Suppressor macrophage treated with lipopolysaccharide for 1 hour (primary cell): ENCODE measurements around the gene C10orf105.
A peak's percentile ranks its signal among the peaks of the same experiment; 100 is the strongest.

ENCODE experiments used
- DNase-seq, 3 donors: peaks; one replicate each; pipeline ENCODE4 v3.0.0-alpha.2; 2020 to 2022

Gene C10orf105

DNA sequence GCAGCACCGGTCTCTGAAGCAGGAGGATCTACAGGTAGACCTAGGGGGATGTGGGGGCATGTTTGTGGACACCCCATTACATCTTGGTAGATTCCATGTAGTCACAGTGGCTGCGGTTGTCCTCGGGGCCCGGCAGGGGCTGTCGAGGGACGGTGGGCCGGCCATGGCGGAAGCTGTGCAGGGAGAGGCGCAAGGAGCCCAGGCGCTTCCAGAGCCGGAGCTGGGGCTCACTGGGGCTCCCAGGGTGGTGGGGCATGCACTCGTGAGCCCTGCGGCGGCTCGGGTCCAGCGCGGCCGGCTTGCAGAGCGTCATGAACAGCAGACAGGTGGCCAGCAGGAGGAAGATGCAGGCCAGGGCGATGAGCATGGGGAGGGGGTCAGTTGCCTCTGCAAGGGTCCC is 3.7 kb downstream of the C10orf105 start:
- DNase-seq, result no peak

GRCh38 chr10:71715026-71715425 is 4.6 kb downstream of the C10orf105 start:
- DNase-seq, result no peak

DNA sequence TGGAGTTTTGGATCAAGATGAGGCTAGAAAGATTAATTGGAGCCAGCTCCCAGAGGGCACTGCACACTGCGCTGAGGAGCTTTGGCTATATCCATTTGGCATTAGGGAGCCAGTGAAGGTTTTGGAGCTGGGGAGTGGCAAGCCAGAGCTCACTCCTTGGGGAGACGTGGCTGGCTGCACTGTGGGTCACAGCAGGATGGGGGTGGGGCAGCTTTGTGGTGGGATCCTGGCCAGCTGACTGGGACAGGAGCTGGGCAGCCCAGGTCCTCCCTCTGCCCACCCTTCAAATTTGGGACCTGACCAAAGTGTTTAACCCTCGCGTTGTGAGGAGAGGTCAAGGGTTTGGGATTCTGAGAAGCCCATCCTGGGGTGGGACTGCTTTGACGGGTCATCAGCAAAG is 5.0 kb downstream of the C10orf105 start:
- DNase-seq, result no peak

DNA sequence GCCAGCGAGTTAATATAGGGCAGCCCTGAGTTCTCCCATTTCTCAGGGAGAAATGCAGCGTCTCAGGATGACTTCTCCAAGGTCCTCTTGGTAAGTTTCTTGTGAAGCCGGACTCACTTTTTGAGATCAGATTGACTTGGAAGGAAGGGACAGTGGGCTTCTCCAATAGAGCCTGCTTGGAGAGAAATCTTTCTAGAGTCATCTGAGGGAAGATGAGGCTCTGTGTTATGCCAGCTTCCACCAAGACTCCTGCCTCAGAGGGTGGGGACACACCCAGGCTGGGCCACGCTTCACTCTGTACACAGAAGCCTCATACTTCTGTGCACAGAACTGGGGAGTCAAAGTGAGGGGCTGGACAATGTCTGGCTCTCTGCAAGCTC is 5.6 kb downstream of the C10orf105 start:
- DNase-seq, result no peak

GRCh38 chr10:71713135-71714030 is 6.2 kb downstream of the C10orf105 start:
- DNase-seq, result peak; percentile 89 to 92 (median 90)

DNA sequence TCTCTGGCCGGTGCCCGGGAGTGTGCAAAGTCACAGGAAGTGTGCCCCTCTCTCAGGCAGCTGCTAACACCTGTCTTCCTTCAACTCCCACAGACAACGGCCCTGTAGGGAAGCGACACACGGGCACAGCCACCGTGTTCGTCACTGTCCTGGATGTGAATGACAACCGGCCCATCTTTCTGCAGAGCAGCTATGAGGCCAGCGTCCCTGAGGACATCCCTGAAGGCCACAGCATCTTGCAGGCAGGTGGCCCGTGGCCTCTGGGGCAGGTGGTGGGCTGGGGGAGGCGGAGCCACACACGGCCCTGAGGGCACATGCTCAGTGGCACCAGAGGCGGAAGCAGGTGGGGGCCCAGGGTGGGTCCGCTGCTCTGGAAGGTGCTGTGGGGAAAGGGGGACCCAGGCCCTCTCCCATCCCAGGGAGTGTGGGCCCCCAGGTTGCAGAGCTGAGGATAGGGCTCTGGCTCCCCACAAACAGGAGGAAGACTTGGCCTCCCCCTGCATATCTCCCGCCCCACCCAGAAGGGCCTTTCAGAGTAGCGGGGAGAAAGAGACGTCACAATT is 6.9 kb downstream of the C10orf105 start:
- DNase-seq, result peak in 1 of 3 donors; percentile 37

DNA sequence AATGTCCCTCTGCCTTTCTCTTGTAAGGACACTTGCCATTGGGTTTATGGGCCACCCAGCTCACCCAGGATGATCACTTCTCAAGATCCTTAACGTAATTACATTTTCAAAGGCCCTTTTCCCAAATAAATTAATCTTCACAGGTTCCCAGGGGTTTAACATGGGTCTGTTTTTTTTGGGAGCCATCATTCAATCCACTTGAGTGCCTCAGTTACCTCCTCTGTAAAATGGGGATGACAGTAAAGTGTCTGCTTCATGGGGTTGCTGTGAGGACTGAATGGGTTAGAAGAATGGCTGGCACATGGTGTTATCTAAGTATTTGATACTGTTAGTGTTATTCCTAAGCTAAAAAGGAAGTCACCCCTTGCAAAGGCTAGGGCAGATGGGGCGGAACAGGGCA is 7.4 kb downstream of the C10orf105 start:
- DNase-seq, result no peak

DNA sequence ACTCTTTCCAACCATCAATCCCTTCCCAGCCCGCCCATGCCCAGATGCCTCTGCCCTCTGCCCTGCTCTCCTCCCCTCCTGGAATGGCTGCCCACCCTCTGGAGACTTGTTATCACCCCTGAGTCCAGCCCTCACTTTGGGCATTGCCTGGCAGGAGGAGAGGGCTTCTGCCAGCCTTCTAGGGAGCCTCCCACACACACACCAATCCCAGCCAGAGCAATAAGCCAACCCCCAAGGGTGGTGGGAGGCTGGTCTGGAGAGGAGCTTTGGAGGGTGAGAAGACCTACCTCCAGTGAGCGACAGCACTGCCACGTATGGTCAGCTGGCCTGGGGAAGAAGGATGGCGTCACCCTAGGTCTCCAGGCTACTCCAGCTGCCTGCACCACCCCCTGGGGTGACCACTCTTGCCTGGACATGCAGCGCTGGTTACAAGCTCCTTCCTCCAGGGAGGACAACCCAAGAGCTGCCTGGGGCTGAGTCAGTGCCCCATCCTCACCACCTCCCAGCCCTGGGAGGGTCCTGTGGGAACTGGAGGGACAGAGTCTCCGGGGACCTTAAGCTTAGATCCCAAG is 8.4 kb downstream of the C10orf105 start:
- DNase-seq, result no peak

DNA sequence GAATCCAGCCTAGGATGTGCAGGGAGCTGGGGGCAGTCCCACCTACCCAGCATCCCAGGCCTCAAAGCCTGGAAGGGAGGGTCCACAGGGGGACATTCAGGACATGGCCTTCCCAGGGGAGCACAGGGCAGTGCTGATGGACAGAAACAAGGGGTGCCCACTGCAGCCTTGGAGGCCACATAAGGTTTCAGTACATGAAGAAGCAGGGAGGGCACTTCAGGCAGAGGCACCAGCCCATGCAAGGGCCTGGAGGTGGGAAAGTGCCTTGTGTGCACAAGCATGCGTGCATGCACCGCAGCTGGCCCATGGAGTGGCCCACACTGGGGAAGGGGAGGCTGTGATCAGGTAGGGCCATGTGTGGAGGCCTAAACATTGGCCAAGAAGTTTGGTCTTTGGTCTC is 9.1 kb downstream of the C10orf105 start:
- no peak for DNase-seq

DNA sequence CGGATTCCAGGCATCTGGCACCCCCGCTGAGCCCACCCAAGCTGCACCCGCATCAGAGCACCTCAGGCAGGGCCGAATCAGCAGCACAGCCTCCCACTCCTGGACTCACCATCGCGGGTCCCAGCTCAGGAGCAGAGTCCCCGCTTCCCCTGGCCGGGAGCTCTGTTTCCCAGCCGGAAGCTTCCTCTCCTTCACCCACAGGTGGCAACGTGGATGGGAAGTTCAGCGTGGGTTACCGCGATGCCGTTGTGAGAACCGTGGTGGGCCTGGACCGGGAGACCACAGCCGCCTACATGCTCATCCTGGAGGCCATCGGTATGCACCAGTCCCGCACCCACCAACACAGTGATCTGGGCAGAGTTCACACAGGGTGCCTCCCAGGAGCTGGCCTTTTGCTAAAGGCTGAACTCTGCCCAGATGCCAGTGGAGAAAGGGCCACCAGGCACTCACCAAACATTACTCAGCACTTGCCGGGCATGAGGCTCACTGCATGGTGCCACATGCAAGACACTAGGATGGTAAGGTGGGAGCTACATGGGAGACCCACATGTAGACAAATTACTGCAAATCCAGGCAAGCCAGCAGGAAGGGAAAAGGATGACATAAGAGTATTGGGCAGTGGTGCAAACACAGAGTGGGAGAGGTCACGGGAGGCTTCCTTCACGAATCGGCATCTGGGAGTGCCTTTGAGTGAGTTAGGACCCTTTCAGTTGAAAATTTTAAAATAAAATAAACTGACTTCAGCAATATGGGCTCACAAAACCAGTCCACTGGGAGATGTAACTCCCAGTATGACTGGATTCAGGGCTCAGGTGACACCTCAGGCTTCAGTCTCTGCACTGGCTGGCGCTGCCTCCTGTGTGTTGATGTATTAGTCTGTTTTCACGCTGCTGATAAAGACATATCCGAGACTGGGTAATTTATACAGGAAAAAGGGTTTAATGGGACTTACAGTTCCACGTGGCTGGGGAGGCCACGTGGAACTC is 10.4 kb downstream of the C10orf105 start:
- no peak for DNase-seq

DNA sequence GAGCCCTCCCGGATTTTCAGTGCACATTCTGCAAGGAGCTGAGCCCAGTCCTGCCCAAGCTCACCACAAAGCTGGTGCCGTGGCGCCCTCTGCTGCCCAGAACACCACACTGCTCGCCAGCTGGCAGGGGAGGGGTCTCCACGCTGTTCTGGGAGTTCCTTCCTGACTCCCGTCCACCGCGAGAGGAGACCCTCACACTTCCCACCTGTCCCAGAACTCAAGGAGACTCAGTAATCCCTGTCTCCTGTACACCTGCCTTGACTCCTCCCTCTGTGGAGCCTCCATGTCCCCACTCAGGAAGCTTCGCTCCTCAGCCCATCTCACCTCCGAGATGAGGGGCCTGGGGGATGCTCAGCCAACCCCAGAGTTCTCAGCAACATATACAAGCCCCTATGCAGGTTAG is 11.3 kb downstream of the C10orf105 start:
- peak; percentile 53 to 71 (median 63) for DNase-seq

GRCh38 chr10:71707240-71707789 is 12.3 kb downstream of the C10orf105 start:
- no peak for DNase-seq

DNA sequence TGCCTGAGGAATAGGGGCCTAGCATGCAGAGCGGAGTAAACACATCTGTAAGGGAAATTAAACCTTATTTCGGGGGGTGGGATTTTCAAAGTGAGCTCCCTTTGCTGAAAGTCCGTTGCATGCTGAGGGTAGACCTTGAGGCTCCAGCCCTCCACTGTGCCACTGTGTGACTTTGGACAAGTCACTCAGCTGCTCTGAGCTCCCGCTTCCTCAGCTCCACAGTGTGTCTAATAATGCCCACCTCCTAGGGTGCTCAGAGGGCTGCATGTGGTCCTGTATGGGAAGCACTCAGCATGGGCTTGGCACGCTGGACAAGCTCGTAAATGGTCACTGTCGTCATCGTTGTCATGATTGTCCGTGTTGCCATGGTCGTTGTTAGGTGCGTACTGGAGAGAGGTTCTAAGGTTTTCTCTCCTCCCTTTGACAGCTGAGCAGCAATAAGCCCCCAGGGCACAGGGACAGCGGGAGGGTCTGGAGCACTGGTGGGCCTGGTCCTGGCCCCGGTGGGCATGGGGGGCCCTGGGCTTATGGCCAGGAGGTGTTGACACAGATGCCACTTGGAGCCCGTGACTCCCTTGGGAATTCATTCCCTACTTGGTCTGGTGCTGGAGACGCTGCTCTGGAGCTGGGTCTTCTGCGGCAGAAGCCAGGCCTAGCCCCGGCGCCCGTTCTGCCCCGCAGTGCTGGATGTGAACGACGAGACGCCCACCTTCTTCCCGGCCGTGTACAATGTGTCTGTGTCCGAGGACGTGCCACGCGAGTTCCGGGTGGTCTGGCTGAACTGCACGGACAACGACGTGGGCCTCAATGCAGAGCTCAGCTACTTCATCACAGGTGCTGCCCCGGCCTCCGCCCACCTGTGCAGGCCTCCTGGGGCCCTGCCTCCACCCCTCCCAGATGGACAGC is 13.1 kb downstream of the C10orf105 start:
- no peak for DNase-seq

DNA sequence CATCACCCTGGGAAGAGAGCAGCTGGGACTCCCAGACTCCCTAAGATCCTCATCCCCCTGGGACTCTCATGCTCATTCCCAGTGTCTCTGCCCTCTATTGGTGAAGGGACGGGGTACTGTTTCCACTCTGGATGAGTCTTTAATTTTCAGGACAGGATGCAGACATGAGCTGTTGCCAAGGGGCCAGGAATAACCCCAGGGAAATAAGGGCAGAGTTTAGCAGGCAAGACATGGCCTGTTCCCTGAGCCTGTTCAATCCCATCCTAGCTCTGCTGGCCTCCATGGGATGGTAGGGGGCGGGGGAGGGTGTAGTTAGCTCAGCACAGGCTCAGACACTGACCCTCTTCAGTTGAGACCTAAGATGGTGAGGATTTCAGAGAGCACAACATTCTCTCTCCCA is 14.0 kb downstream of the C10orf105 start:
- no peak for DNase-seq

DNA sequence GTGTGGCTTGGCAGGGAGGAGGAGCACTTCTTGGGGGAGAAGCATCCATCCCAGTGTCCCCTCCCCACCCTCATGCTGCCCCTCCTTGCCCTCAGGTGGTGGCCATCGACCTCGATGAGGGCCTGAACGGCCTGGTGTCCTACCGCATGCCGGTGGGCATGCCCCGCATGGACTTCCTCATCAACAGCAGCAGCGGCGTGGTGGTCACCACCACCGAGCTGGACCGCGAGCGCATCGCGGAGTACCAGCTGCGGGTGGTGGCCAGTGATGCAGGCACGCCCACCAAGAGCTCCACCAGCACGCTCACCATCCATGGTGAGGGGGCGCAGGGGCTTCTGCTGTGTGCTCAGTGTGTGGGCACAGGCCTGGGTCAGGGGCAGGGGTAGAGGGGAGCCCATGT is 14.8 kb downstream of the C10orf105 start:
- DNase-seq, result no peak

DNA sequence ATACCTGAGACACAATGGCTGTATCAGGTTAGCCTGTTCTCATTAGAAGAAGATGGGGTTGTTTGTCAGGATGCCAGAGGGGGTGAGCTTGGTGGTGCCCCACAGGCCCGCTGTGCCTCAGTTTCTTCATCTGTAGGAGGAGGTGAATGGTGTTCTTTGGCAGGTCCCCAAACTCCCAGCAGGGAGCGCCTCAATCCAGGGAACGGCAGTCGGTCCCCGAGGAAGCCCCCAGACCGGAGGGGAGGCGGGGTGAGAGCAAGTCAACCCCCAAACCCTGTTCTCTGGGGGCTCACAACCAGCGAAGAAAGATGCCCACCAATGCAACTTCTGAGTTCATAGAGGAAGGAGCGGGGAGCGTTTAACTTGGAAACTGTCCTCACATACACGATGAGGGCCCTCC is 16.0 kb downstream of the C10orf105 start:
- no peak for DNase-seq

DNA sequence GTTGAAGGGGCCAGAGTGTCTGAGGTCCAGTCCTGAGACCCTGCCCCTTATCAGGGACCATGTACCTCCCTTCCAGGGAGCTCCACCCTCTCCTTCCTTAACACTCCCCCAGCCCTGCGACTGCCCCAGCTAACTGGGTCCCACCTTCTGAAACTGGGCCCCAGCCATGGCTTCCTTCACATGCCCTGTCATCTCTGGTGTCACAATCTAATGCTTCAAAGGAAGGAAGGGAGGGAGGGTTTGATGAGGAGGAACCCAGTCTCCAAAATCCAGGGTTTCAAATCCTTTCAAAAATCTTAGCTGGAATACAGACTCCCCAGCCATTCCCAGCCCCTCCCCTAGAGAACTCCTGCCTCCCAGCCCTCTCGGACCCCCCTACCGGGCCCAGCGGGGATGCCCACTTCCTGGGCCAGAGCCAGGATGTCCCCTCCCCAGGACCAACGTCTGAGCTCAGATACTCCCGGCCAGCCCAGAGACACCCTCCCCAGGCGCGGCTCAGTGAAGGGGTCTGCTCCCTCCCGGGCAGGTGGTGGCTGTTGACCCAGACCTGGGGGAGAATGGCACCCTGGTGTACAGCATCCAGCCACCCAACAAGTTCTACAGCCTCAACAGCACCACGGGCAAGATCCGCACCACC is 18.0 kb downstream of the C10orf105 start:
- peak in 2 of 3 donors; percentile 20 to 31 for DNase-seq

GRCh38 chr10:71700731-71701368 is 18.7 kb downstream of the C10orf105 start:
- no peak for DNase-seq

GRCh38 chr10:71698737-71699136 is 20.8 kb downstream of the C10orf105 start:
- DNase-seq, result no peak

- DNase-seq, result no peak
Observed at GRCh38 chr10:71697938-71698709, 21.5 kb downstream of the C10orf105 start.
